ENCODE results near the gene ARL5C. TPM values are rescaled to one million over a fixed set of nuclear protein-coding genes. Genes with fewer than 3 reads are reported as not detected.

Gene ARL5C
- total RNA-seq, 1 experiment from 2014 or later: not detected

GRCh38 chr17:39158623-39159022 is 7.3 kb downstream of the ARL5C start:
- peaks cover 4 to 8% of the 10 kb centered on the region in 2 experiments; a peak in 3 of 5 replicates for H3K9me3 Mint-ChIP-seq
- Histone ChIP-seq H3K4me1 (ENCODE audit: insufficient read depth, low read length) (no peaks in the 10 kb centered on the region), H2BK5ac (ENCODE audit: insufficient read length, low read length) (no peak overlapping the region), H3K23ac (ENCODE audit: insufficient read length, low read depth, low read length) (no peak overlapping the region), H3K9me3 (ENCODE audit: control insufficient read depth, low read depth, low read length) (no peaks in the 10 kb centered on the region), H4K8ac (replicated peaks; ENCODE audit: insufficient read length, low read depth, low read length) (no peak overlapping the region), H4K91ac (ENCODE audit: insufficient read length, low read depth, low read length) (no peak overlapping the region), H2AFZ (ENCODE audit: low read length) (no peak overlapping the region), H3K27me3 (ENCODE audit: insufficient read depth, low read length) (no peaks in the 10 kb centered on the region), H2BK120ac (ENCODE audit: low read depth, low read length, poor library complexity, severe bottlenecking) (no peak overlapping the region), H2BK20ac (ENCODE audit: low read depth, low read length, poor library complexity, severe bottlenecking) (no peak overlapping the region), H3K4me2 (ENCODE audit: insufficient read depth, insufficient read length, low read length) (no peak overlapping the region), H3T11ph (ENCODE audit: low read length) (no peak overlapping the region), H4K20me1 (ENCODE audit: control insufficient read depth, insufficient read depth, insufficient read length) (no peaks in the 10 kb centered on the region), H3K9ac (ENCODE audit: extremely low read depth, insufficient read length, low read length) (no peak overlapping the region), H3K23me2 (ENCODE audit: insufficient read length, low read depth, low read length, poor library complexity, severe bottlenecking) (no peaks in the 10 kb centered on the region), H3K4ac (ENCODE audit: low read depth, low read length) (no peak overlapping the region), H3K14ac (ENCODE audit: insufficient read depth, low read length) (no peak overlapping the region), H3K27ac (ENCODE audit: insufficient read length, low read depth, low read length) (no peak overlapping the region), H4K5ac (ENCODE audit: insufficient read length, low read depth, low read length) (no peak overlapping the region), H2BK15ac (ENCODE audit: low read depth, low read length) (no peak overlapping the region), H3K18ac (ENCODE audit: insufficient read length, low read depth, low read length) (no peak overlapping the region), H3K56ac (ENCODE audit: insufficient read length, low read depth, low read length) (no peak overlapping the region), H3K79me1 (ENCODE audit: insufficient read depth, low read depth, low read length, poor library complexity, severe bottlenecking) (no peaks in the 10 kb centered on the region), H3K79me2 (ENCODE audit: insufficient read depth, low read length) (no peaks in the 10 kb centered on the region), H2AK5ac (ENCODE audit: insufficient read length, low read length) (no peak overlapping the region), H2BK12ac (ENCODE audit: insufficient read length, low read depth, low read length) (no peak overlapping the region)
- no peak for TF ChIP-seq CTCF (conservative IDR thresholded peaks at IDR 0.05)
- peaks cover 0 to 5% (median 0%) of the 10 kb centered on the region in 3 experiments; a peak in 1 of 7 replicates for H3K36me3 Mint-ChIP-seq (ENCODE audit: insufficient read depth in 1 of 3, low read depth in 3 of 3)
- WGBS (ENCODE audit: extremely low coverage, insufficient read length, low lambda C conversion rate): no CpG with 5 or more reads among the region's 2 CpGs
- no peak overlapping the region for H3K4me3 Mint-ChIP-seq
- peaks cover 2 to 10% of the 10 kb centered on the region in 2 experiments; a peak in 2 of 4 replicates for H3K4me1 Mint-ChIP-seq
- peaks cover 8% of the 10 kb centered on the region for H3K27me3 Mint-ChIP-seq (ENCODE audit: low read depth)
- H3K27ac Mint-ChIP-seq: no peak overlapping the region
- no peak for DNase-seq
